Activated T-cell treated with anti-CD3 and anti-CD28 coated beads, Interleukin-2, amount 50 U/mL, for 4 hours (primary cell): ENCODE data around the gene GRIA3. TPM values are rescaled to one million over a fixed set of nuclear protein-coding genes. Genes with fewer than 3 reads are reported as not detected.

ENCODE experiments used
- ATAC-seq, 2 donors: fragments of 200-7000 bp; cut with Tn5 transposase; one replicate each; pipeline ENCODE4 v1.10.0; 2021
- DNase-seq: peaks from one replicate; pipeline ENCODE4 v3.0.0-alpha.2; 2020
- H3K27me3 Mint-ChIP-seq: one replicate; pipeline ENCODE4 v1.8.0; 2021; ENCODE audit warnings: low read depth, mixed read lengths
- H3K36me3 Mint-ChIP-seq: one replicate; pipeline ENCODE4 v1.8.0; 2022; ENCODE audit warnings: mixed read lengths; ENCODE audit not compliant: insufficient read depth
- H3K4me1 Mint-ChIP-seq: one replicate; pipeline ENCODE4 v1.8.0; 2021; ENCODE audit warnings: low read depth, mixed read lengths
- H3K4me3 Mint-ChIP-seq: one replicate; pipeline ENCODE4 v1.8.0; 2021; ENCODE audit warnings: mild to moderate bottlenecking, moderate library complexity, mixed read lengths
- H3K9me3 Mint-ChIP-seq: one replicate; pipeline ENCODE4 v1.8.0; 2021; ENCODE audit warnings: mixed read lengths
- total RNA-seq, 3 donors: library from RNA; stranded (reverse); gene quantifications; one replicate each; pipeline ENCODE4 v1.2.1, GENCODE V29; 2021

Gene GRIA3
- total RNA-seq, 3 donors from 2014 or later: not detected

DNA sequence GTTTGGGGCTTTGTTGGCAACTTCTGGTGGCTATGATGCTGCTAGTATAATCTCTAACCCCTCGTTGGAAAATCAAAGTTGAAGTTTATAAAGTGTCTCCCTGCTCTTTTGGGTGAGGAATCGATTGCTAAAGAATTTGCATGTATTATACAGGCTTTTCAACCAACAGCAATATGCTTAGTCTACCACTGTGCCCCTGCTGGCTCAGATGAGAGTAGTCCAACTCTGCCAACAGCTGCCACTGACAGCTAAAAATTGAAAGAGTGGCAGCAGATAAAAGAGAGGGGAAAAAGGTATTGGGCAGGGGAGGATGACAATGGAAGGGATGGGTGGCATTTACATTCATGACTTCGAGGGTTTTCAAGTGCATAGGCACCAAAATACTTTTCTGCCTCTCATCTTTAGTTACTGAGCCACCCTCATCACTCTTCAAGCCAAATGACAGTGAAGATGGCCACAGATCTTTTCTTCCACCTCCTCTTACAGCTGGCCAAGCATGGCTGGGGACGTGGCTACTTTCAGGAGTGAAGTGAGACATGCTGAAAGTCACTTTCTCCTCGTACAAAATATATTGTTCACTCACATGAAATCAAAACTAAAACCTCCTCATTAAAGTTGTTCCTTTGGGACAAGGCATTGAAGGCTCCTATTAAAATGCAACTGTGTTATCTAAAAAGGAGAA is 2.7 kb upstream of the GRIA3 start:
- ATAC-seq (no peak), DNase-seq (no peak)
- Mint-ChIP-seq H3K4me3 (no peak overlapping the region), H3K9me3 (no peaks in the 10 kb centered on the region), H3K4me1 (peaks cover 5% of the 10 kb centered on the region), H3K27me3 (peaks cover 32% of the 10 kb centered on the region), H3K36me3 (no peaks in the 10 kb centered on the region)

DNA sequence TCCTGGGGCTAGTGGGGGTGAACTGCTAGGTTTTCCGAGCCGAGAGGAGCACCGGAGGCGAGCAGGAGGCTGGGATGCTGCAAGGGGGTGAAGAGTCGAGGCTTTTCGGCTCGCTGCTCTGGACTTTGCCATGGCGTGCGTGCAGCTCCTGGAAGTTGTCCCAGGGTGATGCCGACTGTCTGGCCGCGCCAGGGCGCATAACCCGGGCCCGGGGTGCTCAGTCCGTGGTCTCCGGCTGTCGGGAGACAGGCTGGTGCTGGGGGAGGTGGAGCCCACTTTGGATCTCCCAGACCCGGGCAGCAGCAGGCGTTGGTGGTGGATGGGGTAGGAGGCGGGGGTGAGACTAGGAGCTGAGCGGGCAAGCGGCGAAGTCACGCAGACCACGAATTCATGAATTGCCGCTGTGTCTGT is 793 bp downstream of the GRIA3 start:
- peaks cover 5% of the 10 kb centered on the region for H3K4me1 Mint-ChIP-seq
- DNase-seq: no peak
- no peaks in the 10 kb centered on the region for H3K9me3 Mint-ChIP-seq
- no peaks in the 10 kb centered on the region for H3K36me3 Mint-ChIP-seq
- H3K4me3 Mint-ChIP-seq: no peak overlapping the region
- no peak for ATAC-seq
- H3K27me3 Mint-ChIP-seq: peaks cover 38% of the 10 kb centered on the region

DNA sequence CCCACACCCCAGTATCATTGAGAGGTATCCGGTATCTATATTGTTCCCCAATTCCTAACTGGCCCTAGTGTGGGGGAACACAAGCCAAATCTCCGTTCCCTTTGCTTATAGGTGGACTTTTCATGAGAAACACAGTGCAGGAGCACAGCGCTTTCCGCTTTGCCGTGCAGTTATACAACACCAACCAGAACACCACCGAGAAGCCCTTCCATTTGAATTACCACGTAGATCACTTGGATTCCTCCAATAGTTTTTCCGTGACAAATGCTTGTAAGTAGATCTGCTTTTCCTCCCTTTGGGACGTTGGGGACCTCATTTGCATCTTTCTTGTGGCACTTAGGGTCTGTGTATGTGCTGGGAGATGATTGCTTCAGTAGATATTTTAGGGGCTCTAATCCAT is 1.6 kb downstream of the GRIA3 start:
- DNase-seq (no peak), ATAC-seq (no peak)
- H3K9me3 Mint-ChIP-seq: no peaks in the 10 kb centered on the region
- H3K27me3 Mint-ChIP-seq: peaks cover 38% of the 10 kb centered on the region
- H3K4me1 Mint-ChIP-seq: peaks cover 5% of the 10 kb centered on the region
- H3K4me3 Mint-ChIP-seq: no peak overlapping the region
- H3K36me3 Mint-ChIP-seq: no peaks in the 10 kb centered on the region

DNA sequence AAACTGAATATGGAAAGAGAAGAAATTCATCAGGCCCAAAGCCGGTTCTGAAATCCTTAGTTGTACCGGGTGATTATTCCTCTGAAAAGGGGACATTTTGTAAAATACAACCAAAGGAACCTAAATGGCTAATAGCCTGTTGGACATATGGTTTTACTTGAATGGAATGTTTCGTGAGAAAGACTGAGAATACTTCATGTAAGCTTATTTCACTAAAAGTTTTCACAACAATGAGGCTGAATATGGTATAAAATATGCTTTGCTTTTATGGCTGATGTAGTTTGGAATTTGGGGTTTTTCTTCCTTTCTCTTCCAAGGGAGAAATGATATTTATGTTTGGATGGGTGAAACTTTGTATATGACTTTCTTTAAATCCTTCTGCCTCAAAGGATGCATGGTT is 2.7 kb downstream of the GRIA3 start:
- Mint-ChIP-seq H3K27me3 (peaks cover 36% of the 10 kb centered on the region), H3K9me3 (no peaks in the 10 kb centered on the region), H3K4me1 (peaks cover 5% of the 10 kb centered on the region), H3K36me3 (no peaks in the 10 kb centered on the region), H3K4me3 (no peak overlapping the region)
- ATAC-seq: no peak
- DNase-seq: no peak

DNA sequence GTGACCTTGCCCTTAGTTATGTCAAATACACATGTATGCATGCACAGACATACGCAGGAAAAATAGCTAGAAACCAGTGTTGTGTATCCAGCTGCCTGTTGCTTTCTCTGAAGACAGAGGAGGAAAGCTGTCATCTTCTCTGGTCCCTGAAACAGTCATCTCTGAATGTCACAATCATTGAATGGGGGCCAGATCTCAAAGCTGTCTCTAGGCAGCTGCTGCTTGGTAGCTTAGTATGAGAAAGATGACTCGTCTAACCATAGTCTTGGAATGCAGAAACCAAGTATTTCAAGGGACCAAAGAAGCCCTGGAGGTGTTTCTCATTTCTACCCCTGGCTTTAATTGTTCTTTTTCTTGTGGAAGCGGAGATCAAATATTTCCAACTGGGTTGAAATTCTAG is 4.0 kb downstream of the GRIA3 start:
- peaks cover 5% of the 10 kb centered on the region for H3K4me1 Mint-ChIP-seq
- no peak for ATAC-seq
- no peaks in the 10 kb centered on the region for H3K36me3 Mint-ChIP-seq
- no peak overlapping the region for H3K4me3 Mint-ChIP-seq
- no peaks in the 10 kb centered on the region for H3K9me3 Mint-ChIP-seq
- H3K27me3 Mint-ChIP-seq: peaks cover 27% of the 10 kb centered on the region
- no peak for DNase-seq

DNA sequence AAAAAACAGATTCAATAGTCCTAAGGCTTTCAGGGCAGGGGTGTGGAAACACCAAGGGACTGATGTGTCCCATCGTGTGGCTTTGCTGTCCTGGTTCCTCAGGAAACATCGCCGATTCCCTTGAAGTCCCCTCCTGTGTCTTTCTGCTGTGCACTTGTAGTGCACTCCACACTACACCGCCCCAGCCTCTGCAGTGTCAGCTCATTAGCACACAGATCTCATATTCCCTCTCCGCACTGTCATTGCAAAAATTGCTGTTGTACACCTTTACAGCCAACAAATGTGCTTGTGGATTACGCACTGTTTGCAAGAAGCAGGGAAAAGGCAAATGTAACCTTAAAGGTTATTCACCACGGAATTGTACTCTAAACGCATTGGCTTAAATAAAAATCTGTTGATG is 5.3 kb downstream of the GRIA3 start:
- Mint-ChIP-seq H3K27me3 (peaks cover 16% of the 10 kb centered on the region), H3K4me3 (no peak overlapping the region), H3K36me3 (no peaks in the 10 kb centered on the region), H3K9me3 (no peaks in the 10 kb centered on the region), H3K4me1 (peaks cover 1% of the 10 kb centered on the region)
- ATAC-seq (no peak), DNase-seq (no peak)

DNA sequence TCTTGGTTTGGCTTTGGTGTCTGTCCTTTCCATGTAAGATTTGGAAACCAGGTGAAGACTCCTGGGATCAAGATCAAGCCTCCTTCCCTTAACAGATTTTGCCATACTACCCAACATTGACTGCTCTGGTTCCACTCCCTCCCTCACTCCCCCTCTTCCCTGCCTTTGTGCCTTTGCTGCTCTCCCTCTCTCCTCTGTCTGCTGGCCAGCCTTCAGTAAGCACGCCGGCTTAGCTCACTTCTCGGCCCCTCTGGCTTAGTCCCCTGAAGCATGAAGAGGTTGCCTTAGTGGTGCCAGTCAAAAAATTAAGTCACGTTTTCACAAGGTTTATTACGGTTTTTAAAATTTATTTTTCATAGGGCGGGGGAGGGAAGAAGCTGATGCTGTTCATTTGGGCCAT is 6.0 kb downstream of the GRIA3 start:
- H3K27me3 Mint-ChIP-seq: peaks cover 16% of the 10 kb centered on the region
- DNase-seq (no peak), ATAC-seq (no peak)
- no peaks in the 10 kb centered on the region for H3K9me3 Mint-ChIP-seq
- H3K36me3 Mint-ChIP-seq: no peaks in the 10 kb centered on the region
- no peak overlapping the region for H3K4me3 Mint-ChIP-seq
- H3K4me1 Mint-ChIP-seq: peaks cover 1% of the 10 kb centered on the region

DNA sequence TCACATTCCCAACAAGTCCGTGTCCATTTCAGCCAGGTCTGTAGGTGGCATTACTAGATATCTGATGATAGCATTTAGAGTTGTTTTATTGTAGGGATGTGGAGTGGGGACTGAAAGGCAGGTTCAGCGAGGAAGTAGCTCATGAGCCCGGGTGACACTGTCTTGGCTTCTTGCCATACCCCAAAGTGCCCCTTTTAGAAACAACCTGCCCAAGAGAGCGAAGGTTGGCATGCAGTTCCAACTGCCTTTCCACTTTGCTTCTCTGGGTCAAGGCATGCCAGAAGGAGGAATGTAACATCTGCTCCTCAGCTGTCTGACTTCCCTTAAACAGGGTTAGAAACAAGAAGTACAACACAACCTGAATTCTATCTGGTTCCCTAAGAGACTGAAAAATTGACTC is 9.0 kb downstream of the GRIA3 start:
- ATAC-seq: no peak
- H3K36me3 Mint-ChIP-seq: no peaks in the 10 kb centered on the region

DNA sequence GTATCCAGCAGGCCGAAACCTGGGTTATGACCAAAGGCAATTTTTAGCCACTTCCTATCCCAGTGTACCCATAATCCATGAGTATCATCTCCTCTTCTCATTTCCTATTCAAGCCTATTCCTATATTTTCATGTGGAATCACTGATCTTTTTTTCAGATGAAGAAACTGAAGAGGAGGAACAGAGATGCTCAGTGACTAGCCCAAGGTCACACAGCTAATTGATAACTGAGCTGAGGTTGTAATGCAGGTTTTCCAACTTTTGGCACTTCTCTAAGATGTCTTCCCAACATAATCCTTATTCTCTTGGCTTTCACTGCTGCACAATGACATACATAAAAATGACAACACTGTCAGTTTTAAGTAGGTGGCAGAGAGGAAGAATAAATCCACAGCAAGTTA is 15.3 kb downstream of the GRIA3 start:
- H3K36me3 Mint-ChIP-seq: no peaks in the 10 kb centered on the region
- no peak overlapping the region for H3K4me3 Mint-ChIP-seq
- H3K9me3 Mint-ChIP-seq: no peaks in the 10 kb centered on the region
- DNase-seq: no peak
- H3K27me3 Mint-ChIP-seq: no peaks in the 10 kb centered on the region
- H3K4me1 Mint-ChIP-seq: no peaks in the 10 kb centered on the region
- no peak for ATAC-seq

More for the DNA sequence above, 9.0 kb downstream of the GRIA3 start:
- H3K4me1 Mint-ChIP-seq: no peaks in the 10 kb centered on the region
- H3K9me3 Mint-ChIP-seq: no peaks in the 10 kb centered on the region
- DNase-seq: no peak
- H3K4me3 Mint-ChIP-seq: no peak overlapping the region
- H3K27me3 Mint-ChIP-seq: peaks cover 2% of the 10 kb centered on the region

DNA sequence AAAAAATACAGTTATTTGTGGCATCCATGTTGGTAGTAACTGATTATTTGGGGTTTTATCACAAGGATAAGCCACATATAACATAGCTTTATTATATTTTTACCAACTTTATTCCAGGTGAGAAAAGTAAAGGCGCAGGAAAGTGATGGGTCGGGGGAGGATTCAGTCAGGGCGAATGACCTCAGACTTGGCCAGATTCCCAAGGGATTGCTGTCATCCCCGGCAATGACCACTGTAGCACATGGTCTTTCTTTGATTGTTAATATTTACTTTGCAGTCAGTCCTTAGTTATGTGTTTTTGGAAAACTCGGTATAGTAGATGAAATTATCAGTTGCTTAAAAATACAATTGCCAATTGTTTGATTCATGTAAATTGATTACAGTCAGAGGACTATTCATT is 17.6 kb downstream of the GRIA3 start:
- H3K36me3 Mint-ChIP-seq: no peaks in the 10 kb centered on the region
- no peak overlapping the region for H3K4me3 Mint-ChIP-seq
- no peaks in the 10 kb centered on the region for H3K27me3 Mint-ChIP-seq
- DNase-seq (no peak), ATAC-seq (no peak)
- H3K4me1 Mint-ChIP-seq: no peaks in the 10 kb centered on the region
- H3K9me3 Mint-ChIP-seq: no peaks in the 10 kb centered on the region

DNA sequence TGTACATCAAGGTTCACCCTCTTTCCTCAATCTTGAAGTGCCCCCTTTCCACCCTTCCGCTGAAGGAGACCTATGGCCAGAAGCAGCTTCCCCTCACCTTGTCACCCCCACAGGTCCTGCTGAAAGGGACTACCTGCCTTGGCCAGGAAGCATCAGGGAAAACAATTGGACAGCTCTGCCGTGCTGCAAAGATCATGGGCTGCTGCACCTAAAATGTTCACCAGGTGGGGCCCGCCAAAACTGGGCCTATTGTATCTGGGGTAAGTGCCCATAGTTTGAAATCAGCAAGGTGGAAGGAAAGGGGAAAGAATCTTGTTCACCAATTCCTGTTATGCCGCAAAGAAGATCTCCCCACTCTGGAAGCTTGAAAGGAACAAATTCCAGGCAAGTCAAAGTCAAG is 18.4 kb downstream of the GRIA3 start:
- H3K27me3 Mint-ChIP-seq: no peaks in the 10 kb centered on the region
- H3K4me3 Mint-ChIP-seq: no peak overlapping the region
- DNase-seq: no peak
- H3K9me3 Mint-ChIP-seq: no peaks in the 10 kb centered on the region
- H3K4me1 Mint-ChIP-seq: no peaks in the 10 kb centered on the region
- ATAC-seq: no peak
- no peaks in the 10 kb centered on the region for H3K36me3 Mint-ChIP-seq

DNA sequence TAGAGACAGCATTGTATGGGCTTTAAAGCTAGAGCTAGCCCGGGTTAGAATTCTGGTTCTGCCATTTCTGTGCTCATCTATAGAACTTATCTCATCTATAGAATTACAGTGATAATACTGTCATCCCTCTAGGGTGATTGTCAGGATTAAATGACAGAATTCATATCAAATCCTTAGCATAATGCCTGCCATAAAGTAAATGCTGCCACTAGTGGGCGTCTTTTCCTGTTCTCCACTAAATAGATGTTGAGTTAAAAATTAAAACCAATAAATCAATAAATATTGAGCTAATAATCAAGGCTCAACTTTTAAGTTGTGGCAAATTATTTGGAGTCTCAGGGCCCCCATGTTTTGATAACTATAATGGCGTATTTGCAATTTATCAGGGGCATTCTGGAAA is 19.7 kb downstream of the GRIA3 start:
- H3K4me1 Mint-ChIP-seq: no peaks in the 10 kb centered on the region
- DNase-seq (no peak), ATAC-seq (no peak)
- H3K27me3 Mint-ChIP-seq: no peaks in the 10 kb centered on the region
- H3K4me3 Mint-ChIP-seq: no peak overlapping the region
- no peaks in the 10 kb centered on the region for H3K9me3 Mint-ChIP-seq
- H3K36me3 Mint-ChIP-seq: no peaks in the 10 kb centered on the region

DNA sequence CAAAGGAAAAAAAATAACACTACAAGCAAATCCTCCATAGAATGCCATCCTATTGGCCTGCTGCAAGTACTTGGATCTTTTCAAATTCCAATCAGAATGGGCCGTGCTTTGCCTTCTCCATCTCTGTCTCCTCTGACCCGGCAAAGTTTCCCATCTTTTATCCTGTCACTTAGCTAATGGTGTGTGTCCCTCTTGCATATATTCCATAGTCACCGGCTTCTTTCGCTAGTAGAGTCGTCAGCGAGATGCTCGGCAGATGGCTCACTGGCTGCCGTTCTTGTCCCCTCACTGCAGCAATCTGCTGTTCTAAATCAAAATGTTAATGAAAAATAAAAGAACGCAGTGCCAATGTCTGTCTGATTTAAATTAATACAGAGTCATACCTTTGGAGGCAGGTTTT is 22.1 kb downstream of the GRIA3 start:
- Mint-ChIP-seq H3K9me3 (no peaks in the 10 kb centered on the region), H3K4me1 (no peaks in the 10 kb centered on the region), H3K36me3 (no peaks in the 10 kb centered on the region), H3K27me3 (no peaks in the 10 kb centered on the region), H3K4me3 (no peak overlapping the region)
- ATAC-seq (no peak), DNase-seq (no peak)

DNA sequence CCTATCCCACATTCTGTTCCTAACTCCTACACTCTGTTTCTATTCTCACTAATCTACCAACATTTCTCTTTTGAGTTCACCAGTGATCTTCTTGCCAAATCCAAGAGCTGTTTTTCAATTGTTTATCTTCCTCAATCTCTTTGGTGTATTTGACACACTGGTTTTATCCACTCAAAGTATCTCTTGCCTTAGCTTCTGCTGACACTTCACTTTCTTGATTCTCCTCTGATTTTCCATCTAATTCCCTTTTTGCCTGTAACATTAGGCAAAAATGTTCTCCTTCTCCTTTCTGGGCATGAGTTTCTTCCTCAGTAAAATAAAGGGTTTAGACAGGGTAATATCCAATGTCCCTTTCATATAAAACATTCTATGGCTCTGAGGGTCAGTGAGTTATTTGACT is 26.2 kb downstream of the GRIA3 start:
- no peaks in the 10 kb centered on the region for H3K27me3 Mint-ChIP-seq
- no peaks in the 10 kb centered on the region for H3K36me3 Mint-ChIP-seq
- no peaks in the 10 kb centered on the region for H3K9me3 Mint-ChIP-seq
- ATAC-seq (no peak), DNase-seq (no peak)
- H3K4me1 Mint-ChIP-seq: no peaks in the 10 kb centered on the region
- no peak overlapping the region for H3K4me3 Mint-ChIP-seq

DNA sequence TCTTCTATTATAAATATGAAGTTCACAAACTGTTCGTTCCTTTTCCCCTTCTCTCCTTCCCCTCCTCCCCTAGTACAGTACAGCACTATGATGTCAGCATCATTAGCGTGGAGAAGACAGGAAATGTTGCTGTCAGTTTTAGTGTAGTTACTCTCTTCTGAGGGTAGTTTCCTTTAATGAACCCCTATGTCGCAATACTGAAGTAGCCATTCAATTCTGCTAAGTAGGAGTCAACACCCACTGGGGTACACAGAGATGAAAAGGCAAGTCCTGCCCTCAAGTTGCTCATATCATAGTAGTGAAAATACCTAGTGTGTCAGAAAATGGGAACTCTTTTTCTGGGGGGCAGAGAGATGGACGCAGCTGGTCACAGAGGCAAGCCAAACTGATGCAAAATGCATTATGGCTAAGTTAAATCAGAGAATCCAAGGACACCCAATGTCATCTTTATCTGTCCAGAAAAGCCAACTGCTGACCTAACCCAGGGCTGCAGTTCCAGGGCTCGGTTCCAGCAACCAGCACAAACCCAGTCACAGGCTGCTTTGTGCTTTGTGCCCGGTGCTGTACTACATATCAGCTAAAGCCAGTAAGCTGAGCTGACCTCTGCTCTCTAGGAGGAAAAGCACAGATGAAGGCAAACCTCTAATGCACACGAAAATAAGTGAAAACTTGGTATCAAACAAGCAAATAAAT is 31.5 kb downstream of the GRIA3 start:
- H3K4me3 Mint-ChIP-seq: no peak overlapping the region
- no peaks in the 10 kb centered on the region for H3K27me3 Mint-ChIP-seq

More for the DNA sequence above, 31.5 kb downstream of the GRIA3 start:
- H3K36me3 Mint-ChIP-seq: no peaks in the 10 kb centered on the region
- DNase-seq: no peak
- no peaks in the 10 kb centered on the region for H3K4me1 Mint-ChIP-seq
- no peaks in the 10 kb centered on the region for H3K9me3 Mint-ChIP-seq
- no peak for ATAC-seq
